Measurements from ENCODE around the gene COL4A6.

COL4A6 gene

GRCh38 chrX:108134724-108135123, 303.5 kb downstream of the COL4A6 start:
- FAIRE-seq (no peak), DNase-seq (ENCODE audit: insufficient read length, low spot score) (no peak)
- no peak for TF ChIP-seq CTCF (IDR thresholded peaks at IDR 0.05; ENCODE audit: insufficient read depth, missing control alignments)

DNA sequence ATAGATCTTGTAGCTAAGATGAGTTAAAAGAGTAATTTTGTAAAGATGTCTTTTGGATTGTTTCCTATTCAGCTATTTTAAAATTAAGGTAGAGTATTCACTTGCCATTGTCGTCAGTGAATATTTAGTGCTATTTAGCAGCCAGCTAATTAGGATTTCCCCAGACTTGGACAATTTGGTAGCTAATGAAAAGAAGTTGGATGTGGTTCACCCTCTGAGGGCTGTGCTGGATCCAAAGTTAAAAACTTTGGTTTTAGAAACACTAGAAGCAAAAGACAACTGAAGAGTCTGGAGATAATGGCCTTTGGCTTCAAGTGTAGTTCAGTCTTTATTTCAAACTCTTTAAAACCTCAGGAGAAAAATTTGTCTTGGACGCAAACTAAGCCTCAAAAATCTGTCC, 305.3 kb downstream of the COL4A6 start:
- no peak for DNase-seq (ENCODE audit: insufficient read length, low spot score)
- no peak for FAIRE-seq

DNA sequence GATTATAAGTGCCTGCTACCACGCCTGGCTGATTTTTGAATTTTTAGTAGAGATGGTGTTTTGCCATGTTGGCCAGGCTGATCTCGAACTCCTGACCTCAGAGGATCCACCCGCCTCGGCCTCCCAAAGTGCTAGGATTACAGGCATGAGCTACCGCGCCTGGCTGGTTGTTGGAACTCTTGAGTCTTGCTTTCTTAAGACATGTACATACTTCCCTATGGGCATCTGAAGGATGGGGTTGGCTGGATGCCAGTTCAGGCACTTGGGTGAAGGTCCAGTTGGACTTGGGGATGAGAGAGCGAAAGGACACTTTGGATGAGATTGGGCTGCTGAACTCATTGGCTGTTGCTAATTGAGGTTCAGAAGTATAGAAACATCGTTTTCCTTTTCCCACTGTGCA, 306.2 kb downstream of the COL4A6 start:
- no peak for TF ChIP-seq CTCF (IDR thresholded peaks at IDR 0.05; ENCODE audit: insufficient read depth, missing control alignments)

More for the DNA sequence above, 305.3 kb downstream of the COL4A6 start:
- TF ChIP-seq CTCF (IDR thresholded peaks at IDR 0.05; ENCODE audit: insufficient read depth, missing control alignments), result no peak

GRCh38 chrX:108131471-108131870, 306.8 kb downstream of the COL4A6 start:
- no peak for TF ChIP-seq CTCF (IDR thresholded peaks at IDR 0.05; ENCODE audit: insufficient read depth, missing control alignments)
- DNase-seq (ENCODE audit: insufficient read length, low spot score), result no peak
- no peak for FAIRE-seq

More for the DNA sequence above, 306.2 kb downstream of the COL4A6 start:
- FAIRE-seq (no peak), DNase-seq (ENCODE audit: insufficient read length, low spot score) (no peak)

GRCh38 chrX:108130889-108131288, 307.3 kb downstream of the COL4A6 start:
- FAIRE-seq (no peak), DNase-seq (ENCODE audit: insufficient read length, low spot score) (no peak)
- no peak for TF ChIP-seq CTCF (IDR thresholded peaks at IDR 0.05; ENCODE audit: insufficient read depth, missing control alignments)

DNA sequence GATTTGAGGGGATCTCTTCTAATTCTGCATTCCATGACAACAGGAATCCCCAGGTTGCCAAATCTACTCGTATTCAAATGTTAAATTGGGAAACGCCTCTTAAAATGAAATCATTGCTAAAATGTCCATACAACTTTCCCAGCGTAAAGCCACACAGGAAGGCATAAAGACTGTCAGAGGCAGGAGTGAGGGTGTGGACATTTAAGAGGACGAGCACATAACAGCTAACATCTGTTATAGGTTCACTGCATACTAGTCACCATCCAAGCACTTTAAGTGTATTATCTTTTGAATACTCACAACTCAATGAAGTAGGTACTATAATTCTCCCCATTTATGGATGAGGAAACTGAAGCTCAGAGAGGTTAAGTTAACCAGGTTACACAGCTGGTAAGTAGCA, 311.1 kb downstream of the COL4A6 start:
- TF ChIP-seq CTCF (IDR thresholded peaks at IDR 0.05; ENCODE audit: insufficient read depth, missing control alignments), result no peak
- DNase-seq (ENCODE audit: insufficient read length, low spot score), result no peak

DNA sequence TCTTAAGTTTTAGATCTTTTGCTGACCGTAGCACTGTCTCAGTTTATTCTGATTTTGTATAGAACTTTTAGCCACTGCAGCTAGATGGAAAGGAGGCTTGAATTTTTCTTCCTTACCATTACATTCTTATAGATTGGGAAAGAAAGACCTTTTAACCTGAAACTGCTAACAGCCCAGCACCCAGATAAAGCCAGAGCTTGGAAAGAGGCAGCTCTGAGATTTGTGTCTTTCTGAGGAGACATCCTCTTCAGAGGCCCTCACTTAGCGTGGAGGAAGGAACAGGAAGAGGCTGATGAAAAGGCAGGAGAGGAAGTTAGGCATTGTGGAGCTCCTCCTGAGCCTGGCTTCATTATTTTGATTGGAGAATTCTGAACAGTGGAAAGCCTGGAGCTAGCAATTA, 311.6 kb downstream of the COL4A6 start:
- DNase-seq (ENCODE audit: insufficient read length, low spot score) (no peak), FAIRE-seq (no peak)
- TF ChIP-seq CTCF (IDR thresholded peaks at IDR 0.05; ENCODE audit: insufficient read depth, missing control alignments), result no peak

More for the DNA sequence above, 311.1 kb downstream of the COL4A6 start:
- FAIRE-seq, result no peak

Data from D721Med (cell line).